Caco-2 (cell line): ENCODE measurements around the gene C14orf119. TPM values are rescaled to one million over a fixed set of nuclear protein-coding genes. Genes with fewer than 3 reads are reported as not detected.

ENCODE experiments used
- BruUV-seq: library from RNA; stranded (reverse); fragments of 400-500 nt; replicated peaks from 2 replicates; lab custom pipeline; 2021; lab: Mats Ljungman, UMichigan
- CTCF ChIA-PET: fragments of 300-600 bp; sonication (Branson Sonifier 250); formaldehyde crosslinking; loops from one replicate; lab custom pipeline; 2022; ENCODE audit warnings: antibody characterized with exemption; lab: Charles Lee
- POLR2A ChIA-PET: fragments of 300-600 bp; sonication (Branson Sonifier 250); formaldehyde crosslinking; loops from one replicate; lab custom pipeline; 2022; ENCODE audit warnings: antibody characterized with exemption; lab: Charles Lee
- DNase-seq, 2 experiments: peaks; one replicate each; pipeline versions ENCODE4 v3.0.0 to v3.0.0-alpha.2; 2020 to 2022
- H3K27me3 ChIP-seq: replicated peaks from 2 replicates; pipeline ENCODE4 v1.6.0; 2011; ENCODE audit warnings: low read length; ENCODE audit not compliant: control insufficient read depth, insufficient read depth
- H3K36me3 ChIP-seq: 2 replicates; pipeline ENCODE4 v1.5.1; 2011; ENCODE audit warnings: low read length; ENCODE audit not compliant: control insufficient read depth, insufficient read depth
- H3K4me1 ChIP-seq: fragments of 250-450 bp; sonication (Bioruptor Pico); 2 replicates; pipeline ENCODE4 v1.5.1; 2020; ENCODE audit warnings: mild to moderate bottlenecking
- H3K4me3 ChIP-seq: 2 replicates; pipeline ENCODE4 v1.5.1; 2011; ENCODE audit warnings: low read depth, mild to moderate bottlenecking, control low read depth, low read length
- H3K9me3 ChIP-seq: fragments of 250-450 bp; sonication (Bioruptor Pico); 2 replicates; pipeline ENCODE4 v1.5.1; 2020; ENCODE audit warnings: mild to moderate bottlenecking, moderate library complexity
- H3K27ac Mint-ChIP-seq: one replicate; pipeline ENCODE4 v1.8.0; 2022; ENCODE audit warnings: mixed read lengths; ENCODE audit not compliant: unreplicated experiment
- H3K27me3 Mint-ChIP-seq: one replicate; pipeline ENCODE4 v1.8.0; 2022; ENCODE audit warnings: mixed read lengths; ENCODE audit not compliant: insufficient read depth, unreplicated experiment
- H3K36me3 Mint-ChIP-seq: one replicate; pipeline ENCODE4 v1.8.0; 2022; ENCODE audit warnings: mild to moderate bottlenecking, mixed read lengths; ENCODE audit not compliant: insufficient read depth, unreplicated experiment
- H3K4me1 Mint-ChIP-seq: one replicate; pipeline ENCODE4 v1.8.0; 2022; ENCODE audit warnings: low read depth, mixed read lengths; ENCODE audit not compliant: unreplicated experiment
- H3K4me3 Mint-ChIP-seq: one replicate; pipeline ENCODE4 v1.8.0; 2022; ENCODE audit warnings: mild to moderate bottlenecking, moderate library complexity, mixed read lengths; ENCODE audit not compliant: unreplicated experiment
- H3K9me3 Mint-ChIP-seq: one replicate; pipeline ENCODE4 v1.8.0; 2022; ENCODE audit warnings: mixed read lengths; ENCODE audit not compliant: unreplicated experiment
- intact Hi-C: fragments of 100-400 bp; cut with micrococcal nuclease; formaldehyde crosslinking; loops from one replicate; pipeline ENCODE4 v1.10.0; 2022; ENCODE audit not compliant: unreplicated experiment
- total RNA-seq: library from RNA; stranded (reverse); gene quantifications from 2 replicates; pipeline ENCODE4 v1.2.3, GENCODE V29; 2022
- TF ChIP-seq, protein P1 (sequence below), 2 experiments: fragments of 200-600 bp in 1 of 2; IDR thresholded peaks; 1 replicate in 1 of 2; 2 replicates in 1 of 2; pipeline versions ENCODE4 v1.5.1 to v1.8.0; 2011 to 2022; ENCODE audit warnings: antibody characterized with exemption in 1 of 2, control low read depth in 1 of 2, inconsistent platforms in 1 of 2, low read depth in 1 of 2, low read length in 1 of 2, mild to moderate bottlenecking in 1 of 2, moderate library complexity in 1 of 2; ENCODE audit not compliant: insufficient read depth in 1 of 2, severe bottlenecking in 1 of 2, unreplicated experiment in 1 of 2

Gene C14orf119
- total RNA-seq, 1 experiment from 2014 or later = 52.0 TPM

GRCh38 chr14:23146980-23147379 lies 51.7 kb downstream of the C14orf119 start:
- H3K36me3 ChIP-seq = no peaks in the 10 kb centered on the region
- Mint-ChIP-seq H3K27ac (no peak overlapping the region), H3K4me1 (peaks cover 26% of the 10 kb centered on the region), H3K4me3 (no peak overlapping the region), H3K27me3 (no peaks in the 10 kb centered on the region), H3K9me3 (no peaks in the 10 kb centered on the region), H3K36me3 (peaks cover 5% of the 10 kb centered on the region)
- no peak for DNase-seq
- no TSS peak for BruUV-seq
- TF ChIP-seq, protein P1, sequence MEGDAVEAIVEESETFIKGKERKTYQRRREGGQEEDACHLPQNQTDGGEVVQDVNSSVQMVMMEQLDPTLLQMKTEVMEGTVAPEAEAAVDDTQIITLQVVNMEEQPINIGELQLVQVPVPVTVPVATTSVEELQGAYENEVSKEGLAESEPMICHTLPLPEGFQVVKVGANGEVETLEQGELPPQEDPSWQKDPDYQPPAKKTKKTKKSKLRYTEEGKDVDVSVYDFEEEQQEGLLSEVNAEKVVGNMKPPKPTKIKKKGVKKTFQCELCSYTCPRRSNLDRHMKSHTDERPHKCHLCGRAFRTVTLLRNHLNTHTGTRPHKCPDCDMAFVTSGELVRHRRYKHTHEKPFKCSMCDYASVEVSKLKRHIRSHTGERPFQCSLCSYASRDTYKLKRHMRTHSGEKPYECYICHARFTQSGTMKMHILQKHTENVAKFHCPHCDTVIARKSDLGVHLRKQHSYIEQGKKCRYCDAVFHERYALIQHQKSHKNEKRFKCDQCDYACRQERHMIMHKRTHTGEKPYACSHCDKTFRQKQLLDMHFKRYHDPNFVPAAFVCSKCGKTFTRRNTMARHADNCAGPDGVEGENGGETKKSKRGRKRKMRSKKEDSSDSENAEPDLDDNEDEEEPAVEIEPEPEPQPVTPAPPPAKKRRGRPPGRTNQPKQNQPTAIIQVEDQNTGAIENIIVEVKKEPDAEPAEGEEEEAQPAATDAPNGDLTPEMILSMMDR (IDR thresholded peaks at IDR 0.05; ENCODE audit: insufficient read depth in 1 of 2, low read depth in 1 of 2, low read length in 1 of 2, severe bottlenecking in 1 of 2, unreplicated experiment in 1 of 2) = no peak
- no peak overlapping the region for H3K4me3 ChIP-seq
- ChIA-PET POLR2A (no interaction called here), CTCF (interaction anchor here (0.9 to 2.4 kb wide), 3 partner anchors 15 to 35 kb away, joined by 3 to 17 read pairs (median 3); no protein-coding TSS in a partner anchor)
- no peaks in the 10 kb centered on the region for H3K27me3 ChIP-seq
- peaks cover 29% of the 10 kb centered on the region for H3K4me1 ChIP-seq
- no peaks in the 10 kb centered on the region for H3K9me3 ChIP-seq
- intact Hi-C loops = loop anchor here (1.0 to 2.0 kb wide), 2 partner anchors 27 to 36 kb away; partner anchors contain the start of gene SLC7A8

DNA sequence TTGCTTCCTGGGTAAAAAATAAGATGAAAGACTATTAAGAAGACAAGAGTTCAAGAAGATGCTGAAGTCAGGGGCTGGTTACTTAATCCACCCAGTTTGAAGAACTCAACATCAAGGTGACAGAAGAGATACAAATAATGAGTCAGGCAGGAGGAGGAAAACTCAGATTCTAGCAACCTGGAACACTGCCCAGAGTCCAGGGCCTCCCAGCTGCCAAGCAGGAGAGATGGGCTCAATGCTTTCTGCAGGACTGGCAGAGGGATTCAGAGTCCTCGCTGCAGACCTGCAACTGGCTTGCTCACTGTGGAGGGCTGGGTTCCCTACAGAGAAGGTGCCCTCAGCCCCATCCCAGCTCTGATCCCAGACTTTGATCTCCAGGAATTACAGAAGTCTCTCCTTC lies 52.4 kb downstream of the C14orf119 start:
- H3K36me3 Mint-ChIP-seq = peaks cover 5% of the 10 kb centered on the region
- no peaks in the 10 kb centered on the region for H3K27me3 Mint-ChIP-seq
- CTCF ChIA-PET = no interaction called here
- Histone ChIP-seq H3K4me3 (no peak overlapping the region), H3K4me1 (peaks cover 29% of the 10 kb centered on the region), H3K27me3 (no peaks in the 10 kb centered on the region), H3K36me3 (no peaks in the 10 kb centered on the region), H3K9me3 (no peaks in the 10 kb centered on the region)
- H3K27ac Mint-ChIP-seq = no peak overlapping the region
- POLR2A ChIA-PET = no interaction called here
- BruUV-seq = no TSS peak
- intact Hi-C loops = loop anchor here (2.0 kb wide), 1 partner anchor 35 kb away; the partner anchor contains the start of gene SLC7A8
- DNase-seq = no peak
- TF ChIP-seq, protein P1 (IDR thresholded peaks at IDR 0.05; ENCODE audit: insufficient read depth in 1 of 2, low read depth in 1 of 2, low read length in 1 of 2, severe bottlenecking in 1 of 2, unreplicated experiment in 1 of 2) = no peak
- no peaks in the 10 kb centered on the region for H3K9me3 Mint-ChIP-seq
- H3K4me1 Mint-ChIP-seq = peaks cover 26% of the 10 kb centered on the region
- H3K4me3 Mint-ChIP-seq = no peak overlapping the region

- ChIA-PET CTCF (no interaction called here), POLR2A (no interaction called here)
- intact Hi-C loops = no loop called here
- H3K9me3 ChIP-seq = no peaks in the 10 kb centered on the region
- Mint-ChIP-seq H3K9me3 (no peaks in the 10 kb centered on the region), H3K27me3 (no peaks in the 10 kb centered on the region), H3K4me1 (peaks cover 34% of the 10 kb centered on the region), H3K36me3 (peaks cover 5% of the 10 kb centered on the region), H3K4me3 (no peak overlapping the region), H3K27ac (no peak overlapping the region)
- TF ChIP-seq, protein P1 (IDR thresholded peaks at IDR 0.05; ENCODE audit: insufficient read depth in 1 of 2, low read depth in 1 of 2, low read length in 1 of 2, severe bottlenecking in 1 of 2, unreplicated experiment in 1 of 2) = no peak
- DNase-seq = no peak
- H3K27me3 ChIP-seq = no peaks in the 10 kb centered on the region
- H3K4me3 ChIP-seq = no peak overlapping the region
- no peaks in the 10 kb centered on the region for H3K36me3 ChIP-seq
- BruUV-seq = no TSS peak
- H3K4me1 ChIP-seq = peaks cover 35% of the 10 kb centered on the region
Observed at GRCh38 chr14:23148591-23149249, 53.4 kb downstream of the C14orf119 start.
